ENCODE data around the gene SLC9A8. TPM values are rescaled to one million over a fixed set of nuclear protein-coding genes. Genes with fewer than 3 reads are reported as not detected.

The SLC9A8 gene
- total and polyA plus RNA-seq, 2 of the 4 experiments (the other 2 are of a cell fraction) = 4.1 to 5.0 TPM

DNA sequence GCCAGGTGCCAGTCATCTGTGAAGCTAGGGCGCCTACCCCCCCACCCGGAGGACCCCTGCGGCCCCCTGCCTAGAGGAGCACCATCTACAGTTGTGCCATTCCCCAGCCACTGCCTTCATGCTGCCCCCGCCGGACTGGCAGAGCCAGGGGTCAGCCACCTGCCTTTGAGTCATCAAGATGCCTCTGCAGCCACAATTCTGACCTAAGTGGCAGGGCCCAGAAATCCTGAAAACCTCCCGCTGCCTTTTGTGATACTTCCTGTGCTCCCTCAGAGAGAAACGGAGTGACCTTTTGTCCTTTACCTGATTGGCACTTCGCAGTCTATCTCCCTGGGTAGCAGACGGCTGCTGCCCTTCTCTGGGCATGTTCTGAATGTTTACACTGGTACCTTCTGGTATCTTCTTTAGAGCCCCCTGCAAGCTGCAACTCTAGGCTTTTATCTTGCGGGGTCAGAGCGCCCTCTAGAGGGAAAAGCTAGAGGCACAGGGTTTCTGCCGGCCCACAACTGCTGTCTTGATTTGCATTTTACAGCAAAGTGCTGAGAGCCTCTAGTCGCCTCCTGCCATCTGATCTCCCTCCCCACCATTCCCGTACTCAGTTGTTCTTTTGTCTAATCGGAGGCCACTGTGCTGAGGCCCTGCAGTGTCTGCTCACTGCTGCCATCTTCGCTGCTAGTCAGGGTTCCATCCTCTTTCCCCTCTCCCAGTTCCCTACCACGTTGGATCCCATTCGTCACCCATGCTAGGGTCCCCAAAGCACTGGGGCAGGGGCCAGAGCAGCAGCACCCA, 75.8 kb downstream of the SLC9A8 start:
- intact Hi-C loops (cut with micrococcal nuclease) = loop anchor here (1.0 kb wide), 1 partner anchor 277 kb away; no protein-coding TSS in a partner anchor
- Histone ChIP-seq H3K4me3 (ENCODE audit: insufficient read depth, low read depth, low read length) (no peak overlapping the region), H3K9ac (ENCODE audit: low read depth, low read length) (no peak overlapping the region), H4K91ac (ENCODE audit: insufficient read depth, low read depth, low read length) (no peak overlapping the region), H4K5ac (ENCODE audit: low read depth, low read length) (no peak overlapping the region), H3K18ac (ENCODE audit: low read depth, low read length) (no peak overlapping the region), H2BK120ac (ENCODE audit: low read depth, low read length) (no peak overlapping the region), H2AK9ac (replicated peaks; ENCODE audit: low read depth, low read length, poor library complexity) (no peak overlapping the region), H3K56ac (ENCODE audit: extremely low read depth, insufficient read depth, low read length) (no peak overlapping the region), H4K8ac (ENCODE audit: low read depth in 2 of 2, low read length in 2 of 2) (no peak overlapping the region), H3K9me1 (ENCODE audit: insufficient read depth, low read length) (no peaks in the 10 kb centered on the region), H2AK5ac (ENCODE audit: low read depth, low read length) (no peak overlapping the region), H3K27ac (ENCODE audit: insufficient read depth, low read length) (no peak overlapping the region), H3K4me2 (ENCODE audit: low read depth, low read length) (no peak overlapping the region), H3K36me3 (ENCODE audit: control insufficient read depth, insufficient read depth, low read length) (peaks cover 23% of the 10 kb centered on the region), H3K4ac (ENCODE audit: low read depth, low read length) (no peak overlapping the region), H2AFZ (replicated peaks; ENCODE audit: low read length, poor library complexity) (no peak overlapping the region), H3K9me3 (ENCODE audit: control insufficient read depth, insufficient read depth, low read length) (no peaks in the 10 kb centered on the region), H2BK5ac (ENCODE audit: low read depth, low read length, poor library complexity, severe bottlenecking) (no peak overlapping the region), H3K27me3 (ENCODE audit: control insufficient read depth, insufficient read depth, low read length) (no peaks in the 10 kb centered on the region), H4K20me1 (ENCODE audit: insufficient read depth, low read length) (0 out of 2 replicates have a peak, but pooled peaks cover 9% of the 10 kb centered on the region), H3K79me1 (ENCODE audit: low read depth in 1 of 2, low read length in 2 of 2) (no peaks in the 10 kb centered on the region; a peak in 1 of 4 replicates), H2BK20ac (ENCODE audit: low read depth, low read length) (no peak overlapping the region), H2BK15ac (ENCODE audit: low read depth, low read length) (no peak overlapping the region), H3K23ac (ENCODE audit: low read depth, low read length) (no peak overlapping the region), H3K4me1 (ENCODE audit: control insufficient read depth, insufficient read depth, low read length) (peaks cover 26% of the 10 kb centered on the region; the same call in 1 of the 2 replicates), H3K14ac (replicated peaks; ENCODE audit: low read depth, low read length) (no peak overlapping the region)
- 29% methylated on average over 5 of the region's 18 CpGs; no CpG with 5 or more reads in 1 of the 2 experiments for WGBS, 2 experiments (ENCODE audit: extremely low coverage in 2 of 2, insufficient read length in 1 of 2)
- ChIA-PET POLR2A (ENCODE audit: unreplicated experiment) (interaction anchor here (1.0 kb wide), 1 partner anchor 346 kb away, joined by 3 read pairs; no protein-coding TSS in a partner anchor), CTCF (interaction anchor here (0.5 to 1.3 kb wide), 4 partner anchors 11 to 89 kb away, joined by 3 to 4 read pairs (median 3); no protein-coding TSS in a partner anchor)
- dilution Hi-C loops (cut with HindIII; ENCODE audit: low sequenced_read_pairs, unreplicated experiment) = no loop called here
- BruUV-seq (replicated peaks) = no TSS peak
- DNase-seq (peak; percentile 56), ATAC-seq (ENCODE audit: low read depth) (peak; percentile 77)
- in situ Hi-C loops (cut with MboI; ENCODE audit: low sequenced_read_pairs) = no loop called here
- TF ChIP-seq FOS (IDR thresholded peaks at IDR 0.05; ENCODE audit: low read depth, low read length) (no peak), NFE2L2 (IDR thresholded peaks at IDR 0.05; ENCODE audit: low read depth, low read length) (no peak), RFX5 (IDR thresholded peaks at IDR 0.05; ENCODE audit: low read depth, low read length) (no peak), USF2 (IDR thresholded peaks at IDR 0.05; ENCODE audit: low read depth, low read length) (no peak), MAZ (IDR thresholded peaks at IDR 0.05; ENCODE audit: borderline replicate concordance, low read depth, low read length) (0 out of 2 replicates have a peak, but pooled peaks have one; percentile 6), SMC3 (IDR thresholded peaks at IDR 0.05; ENCODE audit: low read depth, low read length) (peak; percentile 68), POLR2A (IDR thresholded peaks at IDR 0.05; ENCODE audit: low read depth, low read length) (no peak), MAFK (IDR thresholded peaks at IDR 0.05; ENCODE audit: low read depth, low read length) (no peak), RCOR1 (IDR thresholded peaks at IDR 0.05; ENCODE audit: insufficient replicate concordance, low read length) (no peak), MXI1 (IDR thresholded peaks at IDR 0.05; ENCODE audit: borderline replicate concordance, low read depth, low read length) (no peak), CHD1 (IDR thresholded peaks at IDR 0.05; ENCODE audit: low read depth, low read length) (no peak), BHLHE40 (IDR thresholded peaks at IDR 0.05; ENCODE audit: low read depth, low read length) (no peak)
- TF ChIP-seq, protein P1, sequence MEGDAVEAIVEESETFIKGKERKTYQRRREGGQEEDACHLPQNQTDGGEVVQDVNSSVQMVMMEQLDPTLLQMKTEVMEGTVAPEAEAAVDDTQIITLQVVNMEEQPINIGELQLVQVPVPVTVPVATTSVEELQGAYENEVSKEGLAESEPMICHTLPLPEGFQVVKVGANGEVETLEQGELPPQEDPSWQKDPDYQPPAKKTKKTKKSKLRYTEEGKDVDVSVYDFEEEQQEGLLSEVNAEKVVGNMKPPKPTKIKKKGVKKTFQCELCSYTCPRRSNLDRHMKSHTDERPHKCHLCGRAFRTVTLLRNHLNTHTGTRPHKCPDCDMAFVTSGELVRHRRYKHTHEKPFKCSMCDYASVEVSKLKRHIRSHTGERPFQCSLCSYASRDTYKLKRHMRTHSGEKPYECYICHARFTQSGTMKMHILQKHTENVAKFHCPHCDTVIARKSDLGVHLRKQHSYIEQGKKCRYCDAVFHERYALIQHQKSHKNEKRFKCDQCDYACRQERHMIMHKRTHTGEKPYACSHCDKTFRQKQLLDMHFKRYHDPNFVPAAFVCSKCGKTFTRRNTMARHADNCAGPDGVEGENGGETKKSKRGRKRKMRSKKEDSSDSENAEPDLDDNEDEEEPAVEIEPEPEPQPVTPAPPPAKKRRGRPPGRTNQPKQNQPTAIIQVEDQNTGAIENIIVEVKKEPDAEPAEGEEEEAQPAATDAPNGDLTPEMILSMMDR (conservative IDR thresholded peaks at IDR 0.05; ENCODE audit: low read depth, low read length) = peak; percentile 83
- TF ChIP-seq, protein P2, sequence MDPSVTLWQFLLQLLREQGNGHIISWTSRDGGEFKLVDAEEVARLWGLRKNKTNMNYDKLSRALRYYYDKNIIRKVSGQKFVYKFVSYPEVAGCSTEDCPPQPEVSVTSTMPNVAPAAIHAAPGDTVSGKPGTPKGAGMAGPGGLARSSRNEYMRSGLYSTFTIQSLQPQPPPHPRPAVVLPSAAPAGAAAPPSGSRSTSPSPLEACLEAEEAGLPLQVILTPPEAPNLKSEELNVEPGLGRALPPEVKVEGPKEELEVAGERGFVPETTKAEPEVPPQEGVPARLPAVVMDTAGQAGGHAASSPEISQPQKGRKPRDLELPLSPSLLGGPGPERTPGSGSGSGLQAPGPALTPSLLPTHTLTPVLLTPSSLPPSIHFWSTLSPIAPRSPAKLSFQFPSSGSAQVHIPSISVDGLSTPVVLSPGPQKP (IDR thresholded peaks at IDR 0.05; ENCODE audit: borderline replicate concordance, low read depth, low read length) = no peak
